ENCODE data around the gene MT1X.
"Not testable (repeated sequence)": the region's sequence is repeated elsewhere in the genome, so short reads cannot be mapped to it uniquely, and the experiment has no call there.

MT1X gene

DNA sequence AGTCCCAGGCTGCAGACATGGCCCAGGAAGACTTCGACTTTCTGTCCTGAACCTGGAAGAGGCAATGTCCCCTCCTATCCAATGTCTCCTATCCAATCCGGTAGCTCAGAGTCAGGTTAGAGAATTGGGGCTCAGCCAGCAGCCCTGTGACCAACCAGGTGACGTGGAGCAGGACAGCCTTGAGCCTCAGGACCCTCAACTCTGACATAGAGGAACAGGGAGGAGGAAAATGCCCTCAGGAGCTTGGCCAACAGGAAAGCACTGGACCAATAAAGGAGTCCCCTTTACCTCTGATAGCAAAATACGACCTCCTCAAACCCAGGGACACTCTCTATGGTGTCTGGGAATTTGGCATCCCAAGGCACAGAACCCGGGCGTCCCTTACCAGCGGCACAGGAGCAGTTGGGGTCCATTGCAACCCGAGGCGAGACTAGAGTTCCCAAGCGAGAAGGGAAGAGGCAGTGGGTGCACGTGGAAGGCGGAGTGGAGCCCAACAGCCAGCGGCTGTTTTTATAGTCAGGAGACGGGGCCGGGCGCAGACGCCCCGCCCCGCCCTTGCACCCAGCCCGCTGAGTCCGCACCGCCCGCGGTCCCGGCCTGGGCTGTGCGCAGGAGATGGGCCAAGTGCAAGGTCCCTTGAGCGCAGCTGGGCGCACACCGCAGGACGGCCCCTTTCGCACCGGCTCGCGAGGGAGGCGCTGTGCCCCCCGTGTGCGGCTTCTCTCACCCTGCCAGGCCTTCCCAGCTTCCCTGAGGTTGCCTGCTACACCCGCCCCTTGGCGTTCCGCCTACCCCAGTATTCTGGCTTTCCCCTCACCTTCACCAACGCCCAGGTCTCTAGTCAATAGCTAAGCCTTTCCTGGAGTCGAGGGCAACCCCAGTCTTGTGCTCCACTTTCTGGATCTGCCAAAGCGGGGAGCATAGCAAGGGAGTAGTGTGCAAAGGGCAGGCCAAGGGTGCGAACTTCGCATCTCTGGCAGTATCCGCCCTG lies 14.4 kb upstream of the MT1X start, which contains the start of gene MT1G:
TSS of gene MT1G (minus strand) at position 485 of the 991 bp plus-strand sequence. CDS start at position 413, 72 bp downstream.
- Mint-ChIP-seq H3K4me1 (ENCODE audit: low read depth) (peaks cover 21% of the 10 kb centered on the region), H3K27ac (no peak within 1 kb of the TSS), H3K27me3 (peaks cover 70% of the 10 kb centered on the region), H3K9me3 (no peaks in the 10 kb centered on the region), H3K4me3 (peak within 1 kb of the TSS; percentile 51), H3K36me3 (ENCODE audit: low read depth) (no peaks in the 10 kb centered on the region)

DNA sequence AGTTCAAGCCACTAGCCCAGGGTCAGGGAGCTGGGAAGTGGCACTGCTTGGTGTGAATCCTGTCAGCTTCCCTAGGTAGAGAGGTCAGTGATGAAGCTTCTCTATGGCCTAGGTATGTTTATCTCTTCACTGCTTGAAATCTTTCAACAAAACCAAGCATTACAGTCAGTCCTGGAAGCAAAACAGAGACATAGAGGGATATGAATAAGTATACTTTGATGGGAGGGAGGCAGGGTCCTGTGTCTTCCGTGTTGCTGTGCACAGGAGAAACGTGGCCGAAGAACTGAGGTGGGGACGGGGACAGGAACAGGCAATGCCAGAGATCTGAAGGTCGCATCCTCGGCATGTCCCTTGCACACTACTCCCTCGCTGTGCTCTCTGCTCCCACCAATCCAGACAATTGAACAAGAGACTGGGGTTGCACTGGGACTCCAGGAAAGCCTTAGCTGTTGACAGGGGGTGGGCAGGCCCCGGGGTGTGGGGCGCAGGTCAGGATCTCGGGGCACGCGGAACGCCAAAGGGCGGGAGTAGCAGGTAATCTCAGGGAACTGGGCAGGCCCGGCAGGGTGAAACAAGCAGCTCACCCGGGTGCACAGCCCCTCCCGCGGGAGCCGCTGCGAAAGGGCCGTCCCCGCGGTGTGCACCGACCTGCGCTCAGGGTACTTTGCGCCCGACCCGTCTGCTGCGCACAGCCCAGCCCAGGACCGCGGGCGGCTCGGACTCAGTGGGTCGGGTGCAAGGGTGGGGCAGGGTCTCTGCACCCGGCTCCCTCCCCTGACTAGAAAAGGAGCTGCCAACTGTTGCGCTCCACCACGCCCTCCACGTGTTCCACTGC lies 13.0 kb upstream of the MT1X start, which contains the start of gene MT1H:
TSS of gene MT1H (plus strand) at position 810 of the 835 bp plus-strand sequence. CDS start 71 bp downstream, outside the sequence.
- H3K27ac Mint-ChIP-seq = no peak within 1 kb of the TSS
- H3K4me1 Mint-ChIP-seq (ENCODE audit: low read depth) = peaks cover 17% of the 10 kb centered on the region
- no peaks in the 10 kb centered on the region for H3K36me3 Mint-ChIP-seq (ENCODE audit: low read depth)
- no peaks in the 10 kb centered on the region for H3K9me3 Mint-ChIP-seq
- no peak within 1 kb of the TSS for H3K4me3 Mint-ChIP-seq
- peaks cover 72% of the 10 kb centered on the region for H3K27me3 Mint-ChIP-seq

DNA sequence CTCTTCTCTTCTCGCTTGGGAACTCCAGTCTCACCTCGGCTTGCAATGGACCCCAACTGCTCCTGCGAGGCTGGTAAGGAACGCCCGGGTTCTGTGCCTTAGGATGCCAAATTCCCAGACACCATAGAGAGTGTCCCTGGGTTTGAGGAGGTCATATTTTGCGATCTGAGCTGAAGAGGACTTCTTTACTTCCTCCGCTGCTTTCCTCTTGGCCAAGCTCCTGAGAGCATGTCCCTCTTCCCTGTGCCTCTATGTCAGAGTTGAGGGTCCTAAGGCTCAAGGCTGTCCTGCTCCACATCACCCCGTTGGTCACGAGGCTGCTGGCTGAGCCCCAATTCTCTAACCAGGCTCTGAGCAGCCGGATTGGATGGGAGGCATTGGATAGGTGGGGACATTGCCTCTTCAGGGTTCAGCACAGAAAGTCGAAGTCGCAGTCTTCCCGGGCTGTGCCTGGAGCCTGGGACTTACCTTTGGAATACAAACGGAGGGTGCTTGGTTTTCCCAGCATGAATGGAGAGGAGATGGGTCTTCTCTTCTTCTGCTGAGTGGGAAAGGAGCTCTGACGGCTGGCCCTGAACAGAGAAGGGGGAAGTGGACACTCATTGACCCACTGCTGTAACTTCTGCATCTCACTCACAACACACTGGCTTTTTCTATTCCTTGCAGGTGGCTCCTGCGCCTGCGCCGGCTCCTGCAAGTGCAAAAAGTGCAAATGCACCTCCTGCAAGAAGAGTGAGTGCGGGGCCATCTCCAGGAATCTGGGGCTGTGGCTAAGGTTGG lies 12.2 kb upstream of the MT1X start:
- Mint-ChIP-seq H3K4me1 (ENCODE audit: low read depth) (peaks cover 15% of the 10 kb centered on the region), H3K4me3 (no peak overlapping the region), H3K36me3 (ENCODE audit: low read depth) (no peaks in the 10 kb centered on the region), H3K27ac (no peak overlapping the region), H3K9me3 (no peaks in the 10 kb centered on the region), H3K27me3 (peaks cover 73% of the 10 kb centered on the region)

DNA sequence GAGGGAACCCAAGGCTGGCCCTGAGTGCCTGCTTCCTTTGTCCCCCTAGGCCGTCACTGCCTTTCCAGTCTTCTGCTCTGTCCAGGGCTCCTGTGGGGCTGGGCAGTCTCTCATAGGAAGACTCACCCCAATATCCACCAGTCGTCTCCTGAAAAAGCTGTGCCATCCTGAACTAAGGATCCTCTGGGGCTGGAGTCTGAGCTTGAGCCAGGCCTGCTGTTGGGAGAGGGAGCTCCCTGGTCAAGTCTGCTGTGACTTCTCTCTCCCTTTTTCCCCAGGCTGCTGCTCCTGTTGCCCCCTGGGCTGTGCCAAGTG lies 11.7 kb upstream of the MT1X start:
- Mint-ChIP-seq H3K27me3 (peaks cover 75% of the 10 kb centered on the region), H3K4me1 (ENCODE audit: low read depth) (peaks cover 20% of the 10 kb centered on the region), H3K9me3 (no peaks in the 10 kb centered on the region), H3K4me3 (no peak overlapping the region), H3K36me3 (ENCODE audit: low read depth) (no peaks in the 10 kb centered on the region), H3K27ac (no peak overlapping the region)

DNA sequence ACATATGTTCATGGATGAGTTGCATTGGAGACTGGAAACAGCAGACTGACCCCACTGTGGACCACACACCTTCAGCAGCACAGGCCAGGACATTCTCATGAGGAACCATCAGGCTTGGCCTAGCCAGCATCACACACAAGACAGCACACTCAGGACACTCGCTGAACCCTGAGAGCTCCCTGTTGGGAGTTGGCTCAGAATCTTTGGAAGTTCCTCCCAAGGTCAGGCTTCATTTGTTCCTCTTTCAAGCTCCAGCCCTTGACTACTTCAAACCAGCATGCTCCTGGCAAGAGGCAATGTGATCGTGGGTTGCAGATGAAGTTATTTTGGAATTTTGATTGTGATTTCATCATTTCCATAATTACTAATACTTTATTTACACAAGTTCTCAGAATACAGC lies 10.6 kb upstream of the MT1X start:
- H3K27ac Mint-ChIP-seq; H3K36me3 Mint-ChIP-seq (ENCODE audit: low read depth); H3K4me3 Mint-ChIP-seq; H3K9me3 Mint-ChIP-seq: not testable (repeated sequence)
- Mint-ChIP-seq H3K4me1 (ENCODE audit: low read depth) (peaks cover 29% of the 10 kb centered on the region), H3K27me3 (peaks cover 65% of the 10 kb centered on the region)

DNA sequence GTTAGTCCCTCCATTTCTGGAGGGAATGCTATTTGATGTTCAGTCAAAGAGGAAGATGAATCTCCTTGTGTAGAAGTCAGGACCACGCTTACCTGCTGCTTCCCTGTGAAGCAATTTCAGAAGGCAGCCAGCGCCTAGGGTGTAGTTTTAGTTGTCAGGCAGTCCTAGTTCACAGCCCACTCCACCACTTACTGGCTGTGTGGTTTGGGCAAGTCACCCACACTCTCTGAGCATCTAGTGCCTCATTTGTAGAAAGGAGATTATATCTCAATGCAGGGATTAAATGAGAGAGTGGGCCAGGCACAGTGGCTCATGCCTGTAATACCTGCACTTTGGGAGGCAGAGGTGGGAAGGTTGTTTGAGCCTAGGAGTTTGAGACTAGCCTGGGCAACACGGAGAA lies 10.1 kb upstream of the MT1X start:
- H3K36me3 Mint-ChIP-seq (ENCODE audit: low read depth); H3K27ac Mint-ChIP-seq; H3K9me3 Mint-ChIP-seq; H3K4me3 Mint-ChIP-seq: not testable (repeated sequence)
- H3K4me1 Mint-ChIP-seq (ENCODE audit: low read depth) = peaks cover 29% of the 10 kb centered on the region
- H3K27me3 Mint-ChIP-seq = peaks cover 61% of the 10 kb centered on the region

DNA sequence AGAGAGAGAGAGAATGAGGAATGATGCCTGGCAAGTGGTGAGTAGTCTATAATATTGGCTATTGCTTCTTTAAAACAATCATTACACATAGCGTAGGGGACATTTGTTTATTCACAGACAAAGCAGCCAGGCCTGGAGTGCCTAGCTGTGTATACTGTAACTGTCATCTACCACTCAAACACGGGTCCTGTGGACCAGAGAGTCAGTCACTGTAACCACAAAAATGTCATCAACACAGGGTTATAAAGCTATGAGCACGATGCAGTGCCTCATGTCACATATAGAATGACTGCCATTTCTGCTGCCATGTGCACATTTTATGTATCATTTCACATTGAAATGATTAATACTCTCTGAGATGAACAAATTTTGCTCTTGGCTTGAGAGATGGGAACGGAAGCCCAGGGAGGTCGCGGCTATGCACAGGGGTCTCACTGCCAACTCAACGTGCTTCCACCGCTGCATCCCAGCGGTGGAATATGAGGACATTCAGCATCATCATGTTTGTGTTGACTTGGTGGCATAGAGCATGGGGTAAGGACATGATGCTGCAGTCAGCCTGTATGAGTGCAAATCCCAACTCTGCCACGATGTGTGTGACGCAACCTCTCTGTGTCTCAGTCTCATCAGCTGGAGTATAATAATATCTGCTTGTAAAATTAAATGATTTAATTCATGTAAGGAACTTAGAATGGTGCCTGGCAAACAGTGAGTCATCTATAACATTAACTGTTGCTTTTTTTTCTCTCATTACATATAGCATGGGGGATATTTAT lies 9.3 kb upstream of the MT1X start:
- Mint-ChIP-seq H3K4me3 (no peak overlapping the region), H3K27me3 (peaks cover 54% of the 10 kb centered on the region), H3K9me3 (no peaks in the 10 kb centered on the region), H3K27ac (no peak overlapping the region), H3K4me1 (ENCODE audit: low read depth) (peaks cover 22% of the 10 kb centered on the region), H3K36me3 (ENCODE audit: low read depth) (no peaks in the 10 kb centered on the region)

DNA sequence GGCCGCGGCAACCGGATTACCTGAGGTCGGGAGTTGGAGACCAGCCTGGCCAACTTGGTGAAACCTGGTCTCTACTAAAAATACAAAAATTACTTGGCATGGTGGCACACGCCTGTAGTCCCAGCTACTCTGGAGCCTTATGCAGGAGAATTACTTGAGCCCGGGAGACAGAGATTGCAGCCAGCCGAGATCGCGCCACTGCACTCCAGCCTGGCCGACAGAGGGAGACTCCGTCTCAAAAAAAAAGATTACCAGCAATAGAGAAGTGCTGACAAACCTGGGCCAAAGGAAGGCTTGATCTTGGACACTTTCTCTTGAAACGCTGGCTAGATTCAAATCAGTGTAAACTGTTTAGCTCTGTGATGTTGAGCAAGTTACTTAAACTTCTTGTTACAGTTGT lies 8.3 kb upstream of the MT1X start:
- peaks cover 45% of the 10 kb centered on the region for H3K27me3 Mint-ChIP-seq
- no peak overlapping the region for H3K4me3 Mint-ChIP-seq
- peaks cover 18% of the 10 kb centered on the region for H3K4me1 Mint-ChIP-seq (ENCODE audit: low read depth)
- no peaks in the 10 kb centered on the region for H3K9me3 Mint-ChIP-seq
- H3K27ac Mint-ChIP-seq = no peak overlapping the region
- H3K36me3 Mint-ChIP-seq (ENCODE audit: low read depth) = no peaks in the 10 kb centered on the region

DNA sequence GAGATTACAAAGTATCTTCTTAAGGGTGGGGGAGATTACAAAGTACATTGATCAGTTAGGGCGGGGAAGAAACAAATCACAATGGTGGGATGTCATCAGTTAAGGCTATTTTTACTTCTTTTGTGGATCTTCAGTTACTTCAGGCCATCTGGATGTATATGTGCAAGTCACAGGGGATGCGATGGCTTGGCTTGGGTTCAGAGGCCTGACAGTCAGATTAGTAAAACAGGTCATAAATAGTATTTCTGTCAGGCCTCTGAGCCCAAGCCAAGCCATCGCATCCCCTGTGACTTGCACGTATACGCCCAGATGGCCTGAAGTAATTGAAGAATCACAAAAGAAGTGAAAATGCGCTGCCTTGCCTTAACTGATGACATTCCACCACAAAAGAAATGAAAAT lies 7.7 kb upstream of the MT1X start:
- H3K36me3 Mint-ChIP-seq (ENCODE audit: low read depth); H3K4me3 Mint-ChIP-seq; H3K27ac Mint-ChIP-seq; H3K9me3 Mint-ChIP-seq: not testable (repeated sequence)
- Mint-ChIP-seq H3K27me3 (peaks cover 40% of the 10 kb centered on the region), H3K4me1 (ENCODE audit: low read depth) (peaks cover 18% of the 10 kb centered on the region)

DNA sequence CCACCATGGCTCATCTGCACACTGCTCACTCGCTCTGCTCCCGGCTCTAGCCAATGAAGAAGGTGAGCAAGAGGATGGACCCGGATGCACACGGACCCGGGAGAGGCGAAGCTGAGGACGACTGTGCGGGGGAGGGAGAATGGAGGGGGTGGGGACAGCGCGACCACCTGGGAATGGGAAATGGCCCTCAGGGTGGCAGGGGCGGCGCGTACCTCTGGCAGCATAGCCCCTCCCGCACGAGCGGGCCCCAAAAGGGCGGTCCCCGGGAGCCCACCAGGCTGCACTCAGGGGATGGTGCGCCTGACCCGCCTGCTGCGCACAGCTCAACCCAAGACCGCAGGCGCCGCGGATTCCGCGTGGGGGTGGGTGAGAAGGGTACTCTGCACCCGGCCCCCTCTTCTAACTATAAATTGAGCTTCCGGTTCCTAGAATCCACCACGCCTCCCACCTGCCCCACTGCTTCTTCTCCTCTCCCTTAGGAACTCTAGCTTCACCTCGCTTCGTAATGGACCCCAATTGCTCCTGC lies 6.5 kb upstream of the MT1X start:
- peak overlapping the region; percentile 64 for H3K4me3 Mint-ChIP-seq
- H3K9me3 Mint-ChIP-seq = no peaks in the 10 kb centered on the region
- no peaks in the 10 kb centered on the region for H3K36me3 Mint-ChIP-seq (ENCODE audit: low read depth)
- peaks cover 31% of the 10 kb centered on the region for H3K27me3 Mint-ChIP-seq
- H3K27ac Mint-ChIP-seq = peak overlapping the region; percentile 4
- H3K4me1 Mint-ChIP-seq (ENCODE audit: low read depth) = peaks cover 15% of the 10 kb centered on the region

DNA sequence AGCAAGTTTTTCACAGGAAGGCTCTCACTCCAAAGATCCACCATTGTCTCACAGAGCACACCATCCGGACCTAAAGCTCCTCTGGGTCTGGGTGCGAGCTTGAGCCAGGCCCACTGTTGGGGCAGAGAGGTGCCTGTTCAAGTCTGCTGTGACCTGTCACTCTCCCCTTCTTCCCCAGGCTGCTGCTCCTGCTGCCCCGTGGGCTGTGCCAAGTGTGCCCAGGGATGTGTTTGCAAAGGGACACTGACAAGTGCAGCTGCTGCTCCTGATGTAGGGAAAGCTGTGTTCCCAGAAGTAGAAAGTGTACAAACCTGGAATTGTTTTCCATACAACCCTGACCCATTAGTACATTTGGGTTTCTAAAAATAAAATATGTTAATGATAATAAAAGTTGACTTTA lies 4.8 kb upstream of the MT1X start:
- peaks cover 22% of the 10 kb centered on the region for H3K27me3 Mint-ChIP-seq
- H3K4me3 Mint-ChIP-seq = no peak overlapping the region
- H3K36me3 Mint-ChIP-seq (ENCODE audit: low read depth) = no peaks in the 10 kb centered on the region
- H3K4me1 Mint-ChIP-seq (ENCODE audit: low read depth) = peaks cover 23% of the 10 kb centered on the region
- no peak overlapping the region for H3K27ac Mint-ChIP-seq
- no peaks in the 10 kb centered on the region for H3K9me3 Mint-ChIP-seq

DNA sequence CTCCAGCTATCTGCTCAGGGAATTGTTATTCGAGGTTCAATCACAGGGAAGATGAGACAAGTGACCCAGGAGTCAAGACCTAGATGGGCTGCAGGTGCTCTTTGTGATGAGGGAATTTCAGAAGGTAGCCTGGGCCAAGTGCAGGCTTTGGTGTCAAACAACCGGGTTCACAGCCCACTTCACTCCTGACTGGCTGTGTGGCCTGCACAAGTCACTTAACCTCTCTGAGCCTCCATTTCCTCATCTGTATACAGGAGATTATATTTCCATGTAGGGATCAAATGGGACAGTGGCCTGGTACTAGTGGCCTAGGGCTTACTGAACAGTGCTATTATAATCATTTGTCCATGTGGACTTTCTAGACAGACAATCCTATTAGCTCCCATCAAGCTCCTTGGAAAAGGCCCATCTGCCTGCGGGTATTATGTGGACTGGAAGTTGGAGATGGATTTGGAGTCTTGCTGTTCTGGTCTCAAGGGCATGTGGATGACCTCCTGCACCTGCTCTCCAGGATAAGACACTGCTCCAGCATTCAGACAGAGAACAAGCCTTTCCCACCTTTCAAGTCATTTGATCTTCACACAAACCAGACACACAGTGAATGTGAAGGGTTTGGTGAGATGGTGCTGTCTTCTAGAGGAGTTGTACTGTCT lies 3.1 kb upstream of the MT1X start:
- H3K27me3 Mint-ChIP-seq = peaks cover 12% of the 10 kb centered on the region

DNA sequence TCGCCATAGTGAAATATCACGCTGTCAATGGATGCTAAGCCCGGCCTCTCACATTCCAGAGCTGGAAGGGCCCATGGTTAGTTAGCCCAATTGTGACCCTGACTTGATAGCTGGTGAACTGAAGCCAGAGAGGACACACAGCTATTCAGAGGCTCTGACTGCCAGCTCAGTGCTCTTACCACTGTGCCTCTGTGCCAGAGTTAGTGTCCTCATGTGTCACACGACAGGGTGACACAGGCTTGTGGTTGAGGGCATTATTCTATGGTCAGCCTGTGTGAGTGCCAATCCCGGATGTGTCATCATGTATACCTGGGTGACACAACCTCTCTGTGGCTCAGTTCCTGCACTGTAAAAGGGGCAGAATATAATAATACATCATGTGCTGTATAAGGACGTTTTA lies 2.5 kb upstream of the MT1X start:
- Mint-ChIP-seq H3K36me3 (ENCODE audit: low read depth) (no peaks in the 10 kb centered on the region), H3K27ac (no peak overlapping the region), H3K4me3 (no peak overlapping the region), H3K4me1 (ENCODE audit: low read depth) (peaks cover 35% of the 10 kb centered on the region), H3K9me3 (no peaks in the 10 kb centered on the region), H3K27me3 (peaks cover 8% of the 10 kb centered on the region)

More for the DNA sequence above, 3.1 kb upstream of the MT1X start:
- H3K4me3 Mint-ChIP-seq = no peak overlapping the region
- H3K9me3 Mint-ChIP-seq = no peaks in the 10 kb centered on the region
- peaks cover 35% of the 10 kb centered on the region for H3K4me1 Mint-ChIP-seq (ENCODE audit: low read depth)
- H3K27ac Mint-ChIP-seq = no peak overlapping the region
- no peaks in the 10 kb centered on the region for H3K36me3 Mint-ChIP-seq (ENCODE audit: low read depth)
